Measurements from ENCODE around the gene GALNT11.
A peak's percentile ranks its signal among the peaks of the same experiment; 100 is the strongest.

Gene GALNT11

DNA sequence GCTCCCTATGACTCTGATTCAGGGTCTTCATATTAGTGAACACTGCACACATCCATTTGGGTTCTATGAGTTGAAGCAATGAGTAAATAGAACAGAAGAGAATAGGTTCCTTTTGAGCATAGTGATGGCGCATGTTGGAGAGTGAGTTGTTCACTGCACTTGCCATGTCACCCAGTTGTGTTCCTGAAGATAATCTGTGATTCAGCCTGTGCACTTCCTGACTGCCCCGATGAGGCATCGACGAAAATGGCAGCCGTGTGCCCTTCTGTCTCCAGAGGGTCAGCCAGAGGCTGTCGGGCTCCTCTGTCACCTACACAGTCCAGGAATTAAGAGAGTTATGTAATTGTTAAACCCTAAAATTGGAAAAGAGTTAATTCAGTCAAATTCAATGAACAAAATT lies 94.7 kb downstream of the GALNT11 start:
- no peak for DNase-seq (ENCODE audit: low spot score)

DNA sequence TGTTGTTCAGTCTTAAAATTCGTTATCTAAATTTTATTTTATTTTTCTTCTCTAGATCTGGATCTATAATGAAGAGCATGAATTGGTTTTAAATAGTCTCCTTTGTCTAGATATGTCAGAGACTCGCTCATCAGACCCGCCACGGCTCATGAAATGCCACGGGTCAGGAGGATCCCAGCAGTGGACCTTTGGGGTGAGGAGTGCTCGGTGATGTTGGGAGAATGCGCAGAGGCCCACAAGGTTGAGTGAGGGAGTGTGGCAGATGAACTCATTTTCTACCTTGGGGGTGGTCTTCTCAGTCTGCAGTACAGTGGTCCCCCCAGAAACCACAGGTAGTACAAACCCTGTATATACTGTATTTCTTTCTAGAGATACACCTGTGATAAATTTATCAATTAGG lies 95.3 kb downstream of the GALNT11 start:
- no peak for DNase-seq (ENCODE audit: low spot score)

DNA sequence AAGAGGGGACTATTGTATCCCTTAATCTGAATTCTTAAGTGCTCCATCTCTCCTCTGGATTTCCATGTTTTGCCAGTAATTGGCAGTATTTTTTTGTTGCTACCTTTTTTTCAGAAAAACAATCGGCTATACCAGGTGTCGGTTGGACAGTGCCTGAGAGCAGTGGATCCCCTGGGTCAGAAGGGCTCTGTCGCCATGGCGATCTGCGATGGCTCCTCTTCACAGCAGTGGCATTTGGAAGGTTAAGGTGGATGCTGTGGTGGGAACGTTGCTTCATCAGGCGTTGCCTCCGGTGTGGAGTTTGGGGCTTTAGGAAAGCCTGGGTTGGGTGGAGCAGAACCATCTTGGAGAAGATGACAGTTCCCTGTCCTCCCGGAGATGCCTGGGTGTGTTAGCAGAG lies 96.0 kb downstream of the GALNT11 start:
- DNase-seq (ENCODE audit: low spot score): no peak

DNA sequence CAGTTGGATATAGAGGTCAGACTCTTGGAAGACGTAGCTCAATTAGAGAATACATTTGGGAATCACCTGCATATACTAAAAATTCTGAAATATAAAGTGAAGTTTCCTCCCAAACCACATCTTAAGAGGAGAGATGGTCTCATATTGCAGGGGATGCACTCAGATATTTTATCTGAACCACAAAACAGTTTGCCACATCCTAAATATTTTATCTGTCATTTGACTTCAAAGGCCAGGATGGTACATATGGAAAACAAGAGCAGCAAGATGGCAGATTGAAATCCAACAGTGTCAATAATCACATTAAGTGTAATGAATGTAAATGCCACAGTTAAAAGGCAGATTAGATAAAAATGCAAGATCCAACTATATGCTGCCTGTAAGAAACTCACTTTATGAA lies 97.1 kb downstream of the GALNT11 start:
- DNase-seq (ENCODE audit: low spot score): no peak

DNA sequence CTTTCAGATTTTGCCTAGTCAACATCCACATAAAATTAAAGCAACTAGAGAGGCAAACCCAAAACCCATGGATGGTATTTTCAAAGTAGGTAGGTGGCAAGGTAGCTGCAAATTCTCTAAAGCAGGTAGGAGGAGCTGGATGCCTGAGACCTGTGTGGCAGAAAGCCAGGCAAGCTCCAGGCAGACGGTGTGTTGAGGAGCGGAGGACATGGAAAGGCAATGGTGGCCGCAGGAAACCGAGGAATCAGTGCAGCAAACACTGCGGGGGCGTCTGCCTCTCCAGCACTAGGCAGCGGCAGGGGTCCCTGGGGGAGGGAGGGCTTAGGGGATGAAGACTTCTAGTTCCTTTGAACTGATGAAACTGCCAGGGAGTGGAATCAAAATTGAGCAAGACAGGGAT lies 101.3 kb downstream of the GALNT11 start:
- no peak for DNase-seq (ENCODE audit: low spot score)

DNA sequence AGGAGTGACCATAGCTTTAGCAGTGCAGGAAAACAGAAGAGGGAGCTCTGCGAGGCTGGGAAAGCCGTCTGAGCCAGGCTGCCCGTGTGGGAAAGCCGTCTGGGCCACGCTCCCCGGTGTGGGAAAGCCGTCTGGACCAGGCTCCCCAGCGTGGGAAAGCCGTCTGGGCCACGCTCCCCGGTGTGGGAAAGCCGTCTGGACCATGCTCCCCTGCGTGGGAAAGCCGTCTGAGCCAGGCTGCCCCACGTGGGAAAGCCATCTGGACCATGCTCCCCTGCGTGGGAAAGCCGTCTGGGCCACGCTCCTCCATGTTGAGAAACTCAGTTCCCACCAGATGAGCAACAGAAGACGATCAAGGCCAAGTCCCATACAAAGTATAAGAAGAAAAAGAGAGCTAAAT lies 101.8 kb downstream of the GALNT11 start:
- DNase-seq (ENCODE audit: low spot score): no peak

DNA sequence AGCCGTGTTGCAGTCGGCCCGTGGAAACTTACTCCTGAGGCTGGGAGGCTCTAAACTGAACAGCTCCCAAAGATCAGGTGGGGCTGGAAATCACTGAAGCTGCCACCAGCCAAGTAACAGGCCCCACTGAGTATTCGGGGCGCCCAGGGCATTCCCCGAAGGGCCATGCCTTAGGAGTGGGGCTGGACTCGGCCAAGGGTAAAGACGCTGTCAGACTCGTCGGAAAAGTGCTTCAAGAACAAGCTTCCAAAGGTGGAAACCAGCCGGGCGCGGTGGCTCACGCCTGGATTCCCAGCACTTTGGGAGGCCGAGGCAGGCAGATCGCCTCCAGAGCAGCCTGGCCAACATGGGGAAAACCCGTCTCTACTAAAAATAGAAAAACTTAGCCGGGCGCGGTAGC lies 102.8 kb downstream of the GALNT11 start:
- no peak for DNase-seq (ENCODE audit: low spot score)

DNA sequence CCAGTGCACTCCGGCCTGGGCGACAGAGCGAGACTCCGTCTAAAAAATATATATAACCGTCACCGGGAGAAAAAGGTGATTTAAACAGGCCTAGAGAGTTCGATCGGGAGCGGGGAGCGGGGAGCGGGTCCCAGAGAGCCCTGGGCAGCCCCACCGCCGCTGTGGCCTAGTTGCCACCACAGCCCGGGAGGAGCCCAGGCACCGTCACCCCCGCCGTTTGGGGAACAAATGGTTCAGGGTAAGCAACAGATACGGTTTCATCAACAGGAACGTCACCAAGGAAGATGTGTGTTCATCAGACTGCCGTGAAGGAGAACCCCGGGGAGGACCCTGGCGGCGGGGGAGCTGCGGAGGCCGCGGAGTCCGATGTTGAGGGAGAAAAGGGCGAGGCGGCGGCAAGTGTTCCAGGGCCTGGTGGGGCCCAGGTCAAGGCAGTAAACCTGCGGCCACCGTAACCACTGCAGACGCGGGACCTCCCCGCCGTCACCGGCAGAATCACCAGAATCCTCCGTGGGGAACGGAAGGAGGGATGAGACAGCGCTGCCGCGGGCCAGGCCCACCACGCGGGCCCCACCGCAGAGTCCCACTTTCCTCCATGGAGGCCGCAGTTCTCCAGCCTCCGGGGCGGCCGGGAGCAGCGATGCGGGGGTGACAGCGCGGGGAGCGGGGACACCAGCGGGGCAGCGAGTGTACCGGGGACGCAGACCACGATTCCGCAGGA lies 103.4 kb downstream of the GALNT11 start:
- DNase-seq (ENCODE audit: low spot score): no peak

DNA sequence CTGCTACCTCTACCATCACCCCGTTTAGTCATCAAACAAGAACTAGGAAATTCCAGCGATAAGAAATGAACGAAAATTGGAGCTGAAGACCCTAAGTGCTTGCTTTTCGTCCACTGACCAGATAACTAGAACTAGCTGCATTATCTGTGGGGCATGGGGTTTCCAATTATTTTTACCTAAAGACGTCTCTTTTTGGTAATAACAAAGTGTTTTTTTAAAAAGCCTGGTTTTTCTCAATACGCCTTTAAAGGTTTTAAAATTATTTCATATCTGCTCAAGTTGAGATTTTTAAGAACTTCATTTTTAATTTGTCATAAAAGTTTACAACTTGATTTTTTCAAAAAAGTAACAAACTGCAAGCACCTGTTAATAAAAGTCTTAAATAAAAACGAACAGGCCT lies 104.2 kb downstream of the GALNT11 start:
- no peak for DNase-seq (ENCODE audit: low spot score)

DNA sequence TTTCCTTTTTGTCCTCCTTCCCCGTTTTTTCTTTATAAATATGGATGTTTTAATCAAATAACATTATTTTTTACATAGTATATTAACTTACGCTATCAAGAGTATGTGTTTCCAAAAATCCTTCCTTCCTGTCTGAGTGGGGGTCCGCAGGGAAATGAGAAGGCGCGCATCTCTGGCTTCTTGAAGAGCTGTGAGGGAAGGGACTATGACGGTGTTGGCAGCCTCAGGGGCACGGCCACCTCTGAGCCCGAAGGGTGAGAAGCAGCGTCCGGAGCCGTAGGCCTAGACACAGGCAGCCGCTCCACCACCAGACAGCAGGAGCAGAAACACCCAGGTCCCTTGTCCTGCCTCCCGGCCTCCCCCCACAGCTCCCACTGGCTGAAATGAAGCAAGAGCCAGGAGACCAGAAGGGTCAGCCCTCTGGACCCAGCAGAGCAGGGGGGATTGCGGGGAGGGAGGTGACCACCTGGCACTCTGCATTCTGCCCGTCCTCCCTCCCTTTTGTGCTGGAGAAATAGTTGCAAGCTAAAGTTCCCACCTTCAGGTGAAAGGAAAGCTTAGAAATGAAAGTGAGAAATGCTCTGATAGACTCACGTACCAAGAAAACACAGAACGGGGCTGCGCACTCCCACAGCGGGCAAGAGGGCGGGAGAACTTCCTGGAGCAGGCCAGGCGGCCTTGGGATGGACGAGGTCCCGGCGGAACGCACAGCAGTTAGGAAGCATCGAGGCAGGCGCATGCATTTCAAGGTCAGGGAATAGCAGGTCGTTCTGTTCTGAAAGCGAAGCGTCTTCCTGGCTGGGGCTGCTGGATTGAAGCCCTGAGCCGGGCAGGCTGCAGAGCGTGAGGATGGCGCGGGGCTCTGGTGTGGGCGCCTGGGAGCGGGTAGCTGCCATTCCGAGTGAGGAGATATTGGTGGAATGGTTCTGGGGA lies 105.5 kb downstream of the GALNT11 start:
- no peak for DNase-seq (ENCODE audit: low spot score)

DNA sequence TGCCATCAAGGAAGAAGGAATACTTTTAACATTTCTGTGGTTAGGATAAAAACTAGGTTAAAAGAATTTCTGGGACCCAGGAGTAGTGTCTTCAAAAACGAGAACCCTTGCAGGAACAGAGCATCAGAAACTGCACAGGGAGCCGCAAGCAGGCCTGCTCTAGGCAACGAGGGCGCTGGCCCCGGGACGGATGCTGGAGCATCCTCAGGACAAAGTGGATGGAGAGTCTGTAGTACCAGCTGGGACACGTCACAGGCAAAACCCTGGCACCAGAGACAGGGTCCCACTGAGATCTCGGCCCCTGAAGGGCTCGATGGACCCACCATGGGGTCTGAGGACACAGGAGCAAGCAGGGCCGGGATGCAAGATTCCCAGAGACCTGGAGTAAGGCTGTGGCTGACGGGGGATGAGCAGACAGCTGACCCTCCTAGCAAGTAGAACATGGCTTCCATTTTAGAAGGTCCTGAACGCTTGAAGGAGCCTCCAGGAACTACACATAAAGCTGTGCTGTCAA lies 106.6 kb downstream of the GALNT11 start:
- DNase-seq (ENCODE audit: low spot score): no peak

DNA sequence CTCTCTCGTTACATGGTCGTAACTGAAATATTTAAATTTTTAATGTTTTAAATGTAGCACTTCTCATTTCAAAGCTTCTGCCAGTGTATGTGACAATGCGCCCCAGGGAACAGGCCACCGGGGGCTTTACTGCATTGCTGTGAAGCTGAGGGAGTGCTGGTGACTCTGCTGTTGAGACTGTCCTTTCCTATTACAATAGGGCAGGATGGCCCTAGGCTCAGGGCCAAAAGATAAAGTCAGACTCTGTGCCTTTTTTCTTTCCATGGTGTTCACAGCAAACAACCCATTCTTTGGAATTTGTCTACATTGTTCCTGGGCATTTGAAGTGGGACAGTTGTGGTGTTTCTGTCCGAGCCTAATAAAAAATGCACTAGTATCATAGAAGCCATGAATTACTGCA lies 107.3 kb downstream of the GALNT11 start:
- DNase-seq (ENCODE audit: low spot score): no peak

DNA sequence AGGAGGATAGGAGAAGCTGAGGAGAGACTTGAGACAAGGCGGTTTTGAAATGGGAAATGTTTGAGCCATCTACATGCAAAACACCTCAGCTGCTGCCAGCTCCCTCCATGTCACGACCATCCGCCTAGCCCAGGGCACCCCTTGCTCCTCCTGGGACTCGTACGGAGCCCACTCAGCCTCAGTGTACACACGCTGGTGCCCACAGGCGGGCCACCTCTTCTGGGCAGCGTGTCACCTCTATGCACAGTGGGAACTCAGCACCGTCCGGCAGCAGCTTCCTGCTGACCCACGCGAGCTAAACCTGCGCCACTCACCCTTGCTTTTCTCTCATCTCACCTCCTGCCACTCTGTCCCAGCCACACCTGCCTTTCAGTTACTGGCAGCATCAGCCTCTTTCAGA lies 108.3 kb downstream of the GALNT11 start:
- no peak for DNase-seq (ENCODE audit: low spot score)

DNA sequence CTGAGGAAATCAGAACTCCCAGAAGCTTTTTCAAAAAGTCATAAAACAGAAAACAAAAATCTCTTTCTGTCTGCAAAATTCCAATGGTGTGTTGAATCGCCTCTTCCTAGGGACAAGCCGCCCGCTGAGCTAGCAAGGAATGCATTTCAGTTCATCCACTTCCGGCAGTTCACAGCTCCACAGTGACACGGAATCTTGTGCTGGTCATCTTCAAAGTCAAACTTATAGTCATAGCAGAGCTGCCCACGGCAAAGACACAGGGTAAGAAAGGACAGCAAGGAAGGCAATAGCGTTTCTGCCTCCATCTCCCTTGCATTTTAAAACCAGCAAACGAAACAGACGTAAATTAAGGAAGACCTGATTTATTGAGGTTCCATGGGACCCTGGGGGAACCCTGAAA lies 111.2 kb downstream of the GALNT11 start:
- no peak for DNase-seq (ENCODE audit: low spot score)

DNA sequence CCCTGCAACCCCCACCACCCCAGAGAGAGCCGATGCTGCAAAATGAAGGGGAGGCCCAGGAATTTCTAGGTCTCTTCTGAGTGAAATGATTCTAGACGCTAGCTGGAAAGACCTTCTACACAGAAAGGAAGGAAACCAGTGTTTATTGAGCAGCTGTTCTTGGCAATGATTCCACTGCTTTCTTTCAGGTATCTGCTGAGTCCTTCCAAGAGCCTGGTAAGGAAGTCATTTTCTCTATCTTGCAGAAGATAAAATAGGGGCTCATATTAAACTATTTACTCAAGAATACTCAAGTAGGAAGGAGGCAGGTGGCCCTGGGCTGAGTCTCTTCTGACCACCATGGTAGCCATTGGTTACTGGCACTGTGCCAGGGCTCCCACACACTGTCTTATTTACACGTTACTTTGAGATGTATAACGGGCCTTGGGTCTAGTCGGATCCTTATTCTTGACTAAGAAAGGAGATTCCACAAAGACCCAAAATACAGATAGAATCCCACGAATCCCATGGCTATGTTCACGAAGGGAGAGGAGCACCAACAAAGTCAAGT lies 112.1 kb downstream of the GALNT11 start:
- DNase-seq (ENCODE audit: low spot score): no peak

DNA sequence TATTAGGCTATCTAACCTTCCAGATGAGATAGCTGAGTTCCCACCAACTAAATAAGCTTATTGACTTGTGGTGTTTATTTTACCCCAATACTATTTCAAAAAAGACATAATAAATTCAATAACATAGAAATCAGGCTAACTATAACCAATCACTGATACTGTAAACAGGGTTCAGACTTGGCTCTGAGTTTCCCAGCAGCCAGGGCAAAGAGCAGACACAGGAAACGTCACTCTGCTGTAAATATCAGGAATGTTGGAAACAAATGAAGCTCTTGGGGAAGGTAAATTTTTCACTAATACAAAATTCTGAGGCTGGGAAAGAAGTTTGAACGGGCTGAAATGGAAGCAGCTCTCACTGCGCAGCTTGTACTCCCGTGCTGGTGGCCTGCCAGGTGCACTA lies 114.6 kb downstream of the GALNT11 start:
- DNase-seq (ENCODE audit: low spot score): no peak

DNA sequence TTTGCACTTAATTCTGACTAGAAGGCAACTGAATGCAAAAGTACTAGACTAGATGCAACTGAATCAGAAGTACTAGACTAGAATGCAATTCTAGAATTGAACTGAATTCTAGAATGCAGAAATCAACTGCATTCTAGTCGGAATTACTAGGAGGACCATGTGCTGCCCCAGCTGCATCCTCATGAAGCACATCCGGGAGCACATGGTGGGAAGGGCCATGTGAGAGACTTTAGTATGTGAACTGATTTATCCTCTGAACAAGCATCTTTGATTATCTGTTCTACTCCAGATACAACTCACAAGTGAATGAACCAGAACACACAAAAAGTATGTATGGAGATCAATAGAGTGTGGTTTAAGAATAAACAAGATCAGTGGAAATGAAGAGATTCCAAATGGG lies 115.1 kb downstream of the GALNT11 start:
- no peak for DNase-seq (ENCODE audit: low spot score)

DNA sequence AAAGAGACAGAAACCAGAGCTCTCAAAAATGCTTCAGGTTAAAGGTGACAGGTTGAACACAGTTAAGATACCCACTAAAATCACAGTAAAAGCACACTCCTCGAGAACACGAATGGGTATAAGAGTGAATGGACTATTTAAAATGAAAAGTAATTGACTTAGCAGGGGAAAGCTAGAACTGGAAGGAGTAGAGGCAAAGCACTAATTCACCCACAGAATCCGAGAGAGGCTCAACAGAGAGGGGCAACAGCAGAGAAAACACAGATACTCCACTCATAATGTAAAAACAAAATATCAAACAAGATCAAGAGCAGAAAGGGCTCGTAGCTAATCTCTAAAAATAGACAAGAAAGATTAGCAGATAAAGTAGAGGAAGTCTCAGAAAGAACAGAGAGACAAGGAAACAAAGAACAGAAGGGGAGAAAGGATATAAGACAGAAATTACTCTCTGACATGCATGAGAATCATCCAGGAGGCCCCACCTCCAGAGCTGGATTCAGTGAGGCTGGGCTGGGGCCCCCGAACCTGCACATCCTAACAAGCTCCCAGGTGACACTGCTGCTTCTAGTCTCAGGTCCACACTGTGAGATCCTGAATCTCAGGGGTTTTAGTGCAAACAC lies 117.6 kb downstream of the GALNT11 start:
- DNase-seq (ENCODE audit: low spot score): no peak

DNA sequence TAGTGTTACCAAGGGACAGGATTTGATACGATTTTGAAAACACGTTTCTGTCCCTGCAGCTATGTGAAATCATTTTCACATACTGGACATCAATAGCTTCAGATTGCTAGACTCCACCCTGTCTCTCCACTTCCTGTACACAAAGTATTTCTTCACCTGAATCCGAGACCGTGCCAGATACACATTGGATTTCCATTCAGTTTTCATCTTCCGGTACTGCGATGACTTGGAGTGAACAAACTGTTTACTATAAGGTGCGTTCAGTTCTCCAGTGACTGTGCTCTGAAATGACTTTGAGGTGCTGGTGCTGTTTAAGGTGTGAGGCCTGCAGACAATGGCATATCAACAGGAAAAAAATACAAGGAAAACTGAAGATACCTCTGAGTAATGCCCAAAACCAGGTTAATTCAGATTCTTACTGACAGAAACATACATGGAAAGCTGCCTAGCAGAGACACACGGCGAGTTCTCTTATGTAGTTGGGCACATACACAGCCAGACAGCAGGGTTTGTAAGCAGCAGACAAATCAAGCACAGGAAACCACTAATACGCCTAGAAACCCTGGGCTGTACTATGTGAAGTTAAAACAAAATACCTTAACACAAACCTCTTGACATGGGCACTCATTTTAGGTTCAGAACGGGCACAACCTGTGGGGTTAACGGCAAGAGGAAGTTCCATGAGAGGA lies 119.2 kb downstream of the GALNT11 start:
- no peak for DNase-seq (ENCODE audit: low spot score)

DNA sequence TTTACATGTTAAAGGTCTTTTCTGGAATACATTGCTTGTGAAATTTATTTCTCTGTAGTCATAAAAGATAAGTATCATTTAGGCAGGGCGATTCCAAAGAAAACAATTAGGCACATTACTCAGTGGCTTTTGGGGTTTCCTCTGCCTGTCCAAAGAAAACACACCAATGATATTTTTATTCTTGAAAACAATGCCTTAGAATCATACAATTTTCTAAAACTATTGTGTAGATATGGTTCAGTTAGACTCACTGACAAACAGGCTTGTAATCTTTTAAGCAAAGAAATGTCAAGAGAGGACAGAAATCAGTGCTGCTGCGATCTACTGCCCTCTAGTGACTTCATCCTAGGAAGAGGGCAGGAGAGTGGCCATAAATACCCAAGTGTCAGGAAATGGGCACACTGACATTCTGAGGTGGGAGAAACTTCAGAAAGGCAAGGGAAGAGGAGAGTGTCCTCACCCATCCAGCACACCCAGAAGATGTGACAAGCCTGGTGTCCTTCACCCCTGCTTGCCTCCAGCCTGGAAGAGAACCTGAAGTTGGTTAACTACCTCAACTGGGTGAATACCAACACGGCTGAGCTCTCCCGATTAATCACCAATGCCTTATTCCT lies 120.5 kb downstream of the GALNT11 start:
- DNase-seq (ENCODE audit: low spot score): peak; percentile 44

DNA sequence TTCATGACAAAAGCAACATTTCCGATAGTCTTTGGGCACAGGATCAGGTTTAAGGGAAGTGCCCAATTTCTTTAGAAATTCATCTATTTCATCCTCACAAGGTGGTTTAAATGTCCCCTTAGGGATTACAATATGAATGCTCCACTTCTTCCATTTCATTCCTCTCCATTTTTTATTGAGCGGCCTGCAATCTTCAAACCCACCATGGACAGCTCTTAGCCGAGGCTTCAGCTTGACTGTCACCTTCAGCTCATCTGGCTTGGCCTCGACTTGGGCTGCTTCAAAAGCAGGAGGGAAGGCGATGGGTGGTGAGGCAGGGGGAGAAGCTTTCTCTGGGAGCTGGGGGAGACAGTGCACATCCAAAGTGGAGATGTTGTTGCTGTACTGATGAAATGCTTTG lies 123.2 kb downstream of the GALNT11 start:
- DNase-seq (ENCODE audit: low spot score): no peak

Data from SW480 (cell line).